GM12878 (cell line): Measurements from ENCODE around the gene RPS6KC1. TPM values are rescaled to one million over a fixed set of nuclear protein-coding genes. Genes with fewer than 3 reads are reported as not detected.
A peak's percentile ranks its signal among the peaks of the same experiment; 100 is the strongest.

ENCODE experiments used
- ATAC-seq: fragments of 200-7000 bp; cut with Tn5 transposase; 3 replicates; pipeline ENCODE4 v1.9.1; 2020; ENCODE audit warnings: mild to moderate bottlenecking, moderate library complexity
- BruUV-seq: library from RNA; stranded (reverse); fragments of 400-500 nt; replicated peaks from 2 replicates; lab custom pipeline; 2021; lab: Mats Ljungman, UMichigan
- CTCF ChIA-PET: fragments of 300-600 bp; sonication (Branson Sonifier 250); formaldehyde crosslinking; extraction: SDS; loops from one replicate; lab custom pipeline; 2021; ENCODE audit warnings: inconsistent platforms; lab: Yijun Ruan, JAX
- POLR2A ChIA-PET: fragments of 350-600 bp; formaldehyde crosslinking; extraction: SDS; loops from one replicate; lab custom pipeline; 2021; ENCODE audit warnings: inconsistent platforms; lab: Charles Lee
- RAD21 ChIA-PET: fragments of 300-600 bp; sonication (Branson Sonifier 250); formaldehyde crosslinking; loops from one replicate; lab custom pipeline; 2023; ENCODE audit warnings: antibody characterized with exemption; ENCODE audit not compliant: unreplicated experiment; lab: Charles Lee
- SMC1A ChIA-PET: fragments of 300-600 bp; sonication (Branson Sonifier 250); formaldehyde crosslinking; loops from one replicate; lab custom pipeline; 2023; ENCODE audit not compliant: unreplicated experiment, uncharacterized antibody; lab: Charles Lee
- DNase-seq: peaks from one replicate; pipeline ENCODE4 v3.0.0-alpha.2; 2011; ENCODE audit warnings: low read depth, low spot score
- FAIRE-seq: peaks from 3 replicates; lab custom pipeline; 2011; peaks lifted over from hg19 to GRCh38; lab: Jason Lieb, UNC
- H2AFZ ChIP-seq: 2 replicates; pipeline ENCODE4 v1.6.0; 2011; ENCODE audit warnings: low read depth, low read length, control low read depth; ENCODE audit not compliant: control insufficient read depth
- H3K27ac ChIP-seq: 2 replicates; pipeline ENCODE4 v1.5.1; 2011; ENCODE audit warnings: control low read depth; ENCODE audit not compliant: control insufficient read depth, insufficient read depth
- H3K27me3 ChIP-seq, 2 experiments: replicated peaks in 1 of 2; 2 replicates each; pipeline versions ENCODE4 v1.6.0 to v1.6.1; 2011; ENCODE audit warnings: low read length in 1 of 2; ENCODE audit not compliant: control insufficient read depth in 2 of 2, insufficient read depth in 2 of 2
- H3K36me3 ChIP-seq, 2 experiments: 2 replicates each; pipeline ENCODE4 v1.5.1; 2011; ENCODE audit warnings: low read length in 1 of 2; ENCODE audit not compliant: control insufficient read depth in 2 of 2, insufficient read depth in 2 of 2
- H3K4me1 ChIP-seq: 2 replicates; pipeline ENCODE4 v1.6.1; 2011; ENCODE audit warnings: mild to moderate bottlenecking, low read length, moderate library complexity, mixed read lengths; ENCODE audit not compliant: control insufficient read depth, insufficient read depth
- H3K4me2 ChIP-seq: 2 replicates; pipeline ENCODE4 v1.6.0; 2011; ENCODE audit warnings: control low read depth; ENCODE audit not compliant: control insufficient read depth, insufficient read depth
- H3K4me3 ChIP-seq: fragments of 200-600 bp; sonication (generic); 2 replicates; pipeline ENCODE4 v1.5.1; 2016
- H3K79me2 ChIP-seq: 2 replicates; pipeline ENCODE4 v1.6.0; 2011; ENCODE audit warnings: low read length; ENCODE audit not compliant: control insufficient read depth, insufficient read depth
- H3K9ac ChIP-seq: 2 replicates; pipeline ENCODE4 v1.8.0; 2011; ENCODE audit warnings: low read length, control low read depth, mixed read lengths; ENCODE audit not compliant: control insufficient read depth, insufficient read depth
- H3K9me3 ChIP-seq: replicated peaks from 3 replicates; pipeline ENCODE4 v1.5.1; 2011; ENCODE audit warnings: mild to moderate bottlenecking, low read length; ENCODE audit not compliant: control insufficient read depth, insufficient read depth
- H4K20me1 ChIP-seq: 2 replicates; pipeline ENCODE4 v1.6.0; 2011; ENCODE audit not compliant: control insufficient read depth, insufficient read depth
- BACH1 ChIP-seq: fragments of 450-650 bp; IDR thresholded peaks from 2 replicates; pipeline ENCODE4 v1.6.1; 2017; ENCODE audit warnings: mild to moderate bottlenecking, borderline replicate concordance
- BCL11A ChIP-seq: IDR thresholded peaks from 2 replicates; pipeline ENCODE4 v1.6.1; 2011; ENCODE audit warnings: low read depth, low read length
- BHLHE40 ChIP-seq, 2 experiments: fragments of 450-650 bp in 1 of 2; IDR thresholded peaks; 2 replicates each; pipeline ENCODE4 v1.6.1; 2011 to 2017; ENCODE audit warnings: low read depth in 2 of 2, borderline replicate concordance in 1 of 2, improper control_type of control experiment in 1 of 2, low read length in 1 of 2, mild to moderate bottlenecking in 1 of 2
- BMI1 ChIP-seq: fragments of 450-650 bp; IDR thresholded peaks from 2 replicates; pipeline ENCODE4 v1.6.1; 2016; ENCODE audit warnings: mild to moderate bottlenecking, moderate library complexity, borderline replicate concordance
- CEBPB ChIP-seq, 2 experiments: fragments of 150-350 bp in 1 of 2; IDR thresholded peaks; 2 replicates each; pipeline ENCODE4 v1.6.1; 2012 to 2014; ENCODE audit warnings: low read depth in 2 of 2, low read length in 2 of 2, borderline replicate concordance in 1 of 2, inconsistent platforms in 1 of 2
- CHD4 ChIP-seq: fragments of 200-600 bp; sonication (generic); IDR thresholded peaks from 2 replicates; pipeline ENCODE4 v1.6.1; 2016; ENCODE audit warnings: mild to moderate bottlenecking
- E2F4 ChIP-seq: IDR thresholded peaks from 2 replicates; pipeline ENCODE4 v1.6.1; 2012; ENCODE audit warnings: low read depth, low read length, improper control_type of control experiment
- GATAD2B ChIP-seq: fragments of 450-650 bp; conservative IDR thresholded peaks from 2 replicates; pipeline ENCODE4 v1.6.1; 2017; ENCODE audit warnings: low read depth, mild to moderate bottlenecking, moderate library complexity
- HDGF ChIP-seq: fragments of 450-650 bp; IDR thresholded peaks from 2 replicates; pipeline ENCODE4 v1.6.1; 2016; ENCODE audit warnings: antibody characterized with exemption
- IRF4 ChIP-seq: IDR thresholded peaks from 2 replicates; pipeline ENCODE4 v1.6.1; 2011; ENCODE audit warnings: low read depth, low read length
- JUNB ChIP-seq: IDR thresholded peaks from 2 replicates; pipeline ENCODE4 v1.6.1; 2016; ENCODE audit warnings: antibody characterized with exemption, mild to moderate bottlenecking
- KDM1A ChIP-seq: fragments of 200-600 bp; sonication (generic); IDR thresholded peaks from 2 replicates; pipeline ENCODE4 v1.6.1; 2016; ENCODE audit warnings: borderline replicate concordance
- MAX ChIP-seq: IDR thresholded peaks from 2 replicates; pipeline ENCODE4 v1.6.1; 2012; ENCODE audit warnings: low read depth, low read length, improper control_type of control experiment
- NFIC ChIP-seq: IDR thresholded peaks from 2 replicates; pipeline ENCODE4 v1.6.1; 2012; ENCODE audit warnings: low read depth, mild to moderate bottlenecking, inconsistent platforms, low read length, moderate library complexity
- PAX5 ChIP-seq: IDR thresholded peaks from 2 replicates; pipeline ENCODE4 v1.6.1; 2011; ENCODE audit warnings: low read depth, low read length, borderline replicate concordance
- POU2F2 ChIP-seq: IDR thresholded peaks from 3 replicates; pipeline ENCODE4 v1.6.1; 2011; ENCODE audit warnings: low read depth, mild to moderate bottlenecking, low read length, borderline replicate concordance
- SKIL ChIP-seq: fragments of 450-650 bp; IDR thresholded peaks from 2 replicates; pipeline ENCODE4 v1.6.1; 2017; ENCODE audit warnings: mild to moderate bottlenecking, low read depth, inconsistent platforms; ENCODE audit not compliant: poor library complexity, severe bottlenecking
- SMARCA5 ChIP-seq: fragments of 450-650 bp; IDR thresholded peaks from 2 replicates; pipeline ENCODE4 v1.6.1; 2017; ENCODE audit warnings: mild to moderate bottlenecking
- TCF12 ChIP-seq: IDR thresholded peaks from 2 replicates; pipeline ENCODE4 v1.6.1; 2011; ENCODE audit warnings: low read depth, mild to moderate bottlenecking, low read length
- YY1 ChIP-seq: IDR thresholded peaks from 2 replicates; pipeline ENCODE4 v1.6.1; 2011; ENCODE audit warnings: low read depth, mild to moderate bottlenecking, low read length
- WGBS: methylation state at CpG from one replicate; pipeline ENCODE4 v1.1.6; 2016; ENCODE audit warnings: low lambda C conversion rate; ENCODE audit not compliant: insufficient replicate concordance, insufficient coverage; ENCODE audit errors: missing lambda C conversion rate; 5-methylcytosine and 5-hydroxymethylcytosine counted together
- in situ Hi-C: fragments of 300-500 bp; cut with MboI; formaldehyde crosslinking; loops from 9 replicates; pipeline ENCODE4 v1.14.3; 2018; ENCODE audit warnings: mixed read lengths
- intact Hi-C: fragments of 100-400 bp; cut with micrococcal nuclease; formaldehyde crosslinking; loops from one replicate; pipeline ENCODE4 v1.14.2; 2022; ENCODE audit not compliant: unreplicated experiment
- polyA plus RNA-seq, 11 experiments: library from polyadenylated mRNA; depleted of rRNA in 4 of 11; unstranded in 6 of 11; stranded (reverse) in 5 of 11; fragments of >200 nt; fragmentation: Nextera tagmentation in 4 of 11; fragmentation: Illumina TruSeq in 1 of 11; extraction: Ambion mirVana in 4 of 11; extraction: Trizol in 1 of 11; gene quantifications; 1 replicate in 1 of 11; 2 replicates in 10 of 11; pipeline versions ENCODE4 v1.2.1 to v1.2.3, GENCODE V29; 2011 to 2016; ENCODE audit warnings: inconsistent platforms in 2 of 11, missing spikeins in 2 of 11, low read depth in 1 of 11
- total RNA-seq, 4 experiments: library from RNA; depleted of rRNA in 3 of 4; stranded (reverse); fragments of >200 nt in 3 of 4; fragmentation: Illumina TruSeq in 1 of 4; extraction: Trizol in 1 of 4; gene quantifications; 2 replicates each; pipeline versions ENCODE4 v1.2.1 to v1.2.3, GENCODE V29; 2013 to 2021

RPS6KC1 gene
- total and polyA plus RNA-seq, 10 of the 15 experiments (the other 5 are each of a cell fraction or from before 2014, with no cell fraction given): 2.9 to 17.3 (median 12.2) TPM

GRCh38 chr1:213003256-213003655, 47.8 kb upstream of the RPS6KC1 start:
- H2AFZ ChIP-seq: no peak overlapping the region
- SMC1A ChIA-PET: interaction anchor here (0.6 to 2.4 kb wide), 18 partner anchors 7 to 336 kb away, joined by 3 to 13 read pairs (median 3); no protein-coding TSS in a partner anchor
- no peaks in the 10 kb centered on the region for H4K20me1 ChIP-seq
- peak; percentile 88 for ATAC-seq
- H3K4me1 ChIP-seq: no peaks in the 10 kb centered on the region
- no peaks in the 10 kb centered on the region for H3K27me3 ChIP-seq
- H3K79me2 ChIP-seq: no peaks in the 10 kb centered on the region
- no peak for DNase-seq
- H3K27ac ChIP-seq: peak overlapping the region; percentile 22; the same call in 1 of the 2 replicates
- TF ChIP-seq MAX (no peak), BACH1 (no peak), KDM1A (no peak), CEBPB (IDR thresholded peaks at IDR 0.05; ENCODE audit: borderline replicate concordance in 1 of 2, low read depth in 2 of 2, low read length in 2 of 2) (no peak), JUNB (peak; percentile 84), YY1 (peak; percentile 30; the same call in 1 of the 2 replicates), SMARCA5 (no peak), IRF4 (peak; percentile 69; the same call in 1 of the 2 replicates), PAX5 (no peak), GATAD2B (no peak), CHD4 (no peak), BMI1 (no peak), HDGF (no peak), BCL11A (peak; percentile 24; the same call in 1 of the 2 replicates), BHLHE40 (IDR thresholded peaks at IDR 0.05; ENCODE audit: borderline replicate concordance in 1 of 2, low read depth in 2 of 2, low read length in 1 of 2) (peak in 1 of 2 experiments; percentile 40; a peak in 3 of 4 replicates), TCF12 (no peak), NFIC (peak; percentile 34; the same call in 1 of the 2 replicates), SKIL (no peak), E2F4 (no peak), POU2F2 (no peak)
- peaks cover 0 to 10% of the 10 kb centered on the region in 2 experiments; a peak in 2 of 4 replicates for H3K36me3 ChIP-seq
- CTCF ChIA-PET: interaction anchor here (0.9 to 5.4 kb wide), 13 partner anchors 8 to 547 kb away, joined by 3 to 38 read pairs (median 4); partner anchors contain the start of gene FLVCR1
- H3K4me3 ChIP-seq: no peak overlapping the region
- 3% methylated on average over 3 of the region's 3 CpGs for WGBS
- H3K9ac ChIP-seq: no peak overlapping the region
- no TSS peak for BruUV-seq
- POLR2A ChIA-PET: interaction anchor here (0.6 to 1.7 kb wide), 4 partner anchors 9 to 259 kb away, joined by 3 to 5 read pairs (median 4); no protein-coding TSS in a partner anchor
- in situ Hi-C loops (no loop called here), intact Hi-C loops (no loop called here)
- peak; percentile 44 for FAIRE-seq
- RAD21 ChIA-PET: interaction anchor here (0.8 to 2.4 kb wide), 6 partner anchors 8 to 188 kb away, joined by 3 to 8 read pairs (median 4); no protein-coding TSS in a partner anchor
- no peaks in the 10 kb centered on the region for H3K9me3 ChIP-seq
- H3K4me2 ChIP-seq: no peak overlapping the region
